Urinary bladder (tissue), 4 donors: ENCODE measurements around the gene ITGA7. TPM values are rescaled to one million over a fixed set of nuclear protein-coding genes. Genes with fewer than 3 reads are reported as not detected.

ENCODE experiments used
- DNase-seq: peaks from one replicate; pipeline ENCODE4 v3.0.0-alpha.2; 2015; ENCODE audit errors: extremely low spot score
- H3K27ac ChIP-seq: one replicate; pipeline ENCODE4 v1.5.1; 2013; ENCODE audit warnings: low read depth, mild to moderate bottlenecking, moderate library complexity
- H3K36me3 ChIP-seq: one replicate; pipeline ENCODE4 v1.6.1; 2013; ENCODE audit warnings: mild to moderate bottlenecking, moderate library complexity; ENCODE audit not compliant: insufficient read depth
- H3K4me1 ChIP-seq: one replicate; pipeline ENCODE4 v1.6.1; 2013; ENCODE audit warnings: mild to moderate bottlenecking, moderate library complexity; ENCODE audit not compliant: insufficient read depth
- H3K4me3 ChIP-seq: one replicate; pipeline ENCODE4 v1.5.1; 2013; ENCODE audit warnings: low read depth, low read length
- WGBS: extraction: QIAGEN DNeasy Blood & Tissue Kit; methylation state at CpG from one replicate; pipeline ENCODE4 v1.1.7; 2013; 5-methylcytosine and 5-hydroxymethylcytosine counted together
- polyA plus RNA-seq: library from polyadenylated mRNA; stranded (reverse); fragments of 200-250 nt; gene quantifications from one replicate; pipeline ENCODE4 v1.2.3, GENCODE V29; 2013
- total RNA-seq: library from RNA; depleted of rRNA; stranded (reverse); fragments of >200 nt; gene quantifications from one replicate; pipeline ENCODE4 v1.2.3, GENCODE V29; 2014
- donor health status: healthy with polysubstance abuse.
- donor health status: healthy.

Gene ITGA7, protein sequence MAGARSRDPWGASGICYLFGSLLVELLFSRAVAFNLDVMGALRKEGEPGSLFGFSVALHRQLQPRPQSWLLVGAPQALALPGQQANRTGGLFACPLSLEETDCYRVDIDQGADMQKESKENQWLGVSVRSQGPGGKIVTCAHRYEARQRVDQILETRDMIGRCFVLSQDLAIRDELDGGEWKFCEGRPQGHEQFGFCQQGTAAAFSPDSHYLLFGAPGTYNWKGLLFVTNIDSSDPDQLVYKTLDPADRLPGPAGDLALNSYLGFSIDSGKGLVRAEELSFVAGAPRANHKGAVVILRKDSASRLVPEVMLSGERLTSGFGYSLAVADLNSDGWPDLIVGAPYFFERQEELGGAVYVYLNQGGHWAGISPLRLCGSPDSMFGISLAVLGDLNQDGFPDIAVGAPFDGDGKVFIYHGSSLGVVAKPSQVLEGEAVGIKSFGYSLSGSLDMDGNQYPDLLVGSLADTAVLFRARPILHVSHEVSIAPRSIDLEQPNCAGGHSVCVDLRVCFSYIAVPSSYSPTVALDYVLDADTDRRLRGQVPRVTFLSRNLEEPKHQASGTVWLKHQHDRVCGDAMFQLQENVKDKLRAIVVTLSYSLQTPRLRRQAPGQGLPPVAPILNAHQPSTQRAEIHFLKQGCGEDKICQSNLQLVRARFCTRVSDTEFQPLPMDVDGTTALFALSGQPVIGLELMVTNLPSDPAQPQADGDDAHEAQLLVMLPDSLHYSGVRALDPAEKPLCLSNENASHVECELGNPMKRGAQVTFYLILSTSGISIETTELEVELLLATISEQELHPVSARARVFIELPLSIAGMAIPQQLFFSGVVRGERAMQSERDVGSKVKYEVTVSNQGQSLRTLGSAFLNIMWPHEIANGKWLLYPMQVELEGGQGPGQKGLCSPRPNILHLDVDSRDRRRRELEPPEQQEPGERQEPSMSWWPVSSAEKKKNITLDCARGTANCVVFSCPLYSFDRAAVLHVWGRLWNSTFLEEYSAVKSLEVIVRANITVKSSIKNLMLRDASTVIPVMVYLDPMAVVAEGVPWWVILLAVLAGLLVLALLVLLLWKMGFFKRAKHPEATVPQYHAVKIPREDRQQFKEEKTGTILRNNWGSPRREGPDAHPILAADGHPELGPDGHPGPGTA
- total RNA-seq (36.0 TPM), polyA plus RNA-seq (87.5 TPM)

DNA sequence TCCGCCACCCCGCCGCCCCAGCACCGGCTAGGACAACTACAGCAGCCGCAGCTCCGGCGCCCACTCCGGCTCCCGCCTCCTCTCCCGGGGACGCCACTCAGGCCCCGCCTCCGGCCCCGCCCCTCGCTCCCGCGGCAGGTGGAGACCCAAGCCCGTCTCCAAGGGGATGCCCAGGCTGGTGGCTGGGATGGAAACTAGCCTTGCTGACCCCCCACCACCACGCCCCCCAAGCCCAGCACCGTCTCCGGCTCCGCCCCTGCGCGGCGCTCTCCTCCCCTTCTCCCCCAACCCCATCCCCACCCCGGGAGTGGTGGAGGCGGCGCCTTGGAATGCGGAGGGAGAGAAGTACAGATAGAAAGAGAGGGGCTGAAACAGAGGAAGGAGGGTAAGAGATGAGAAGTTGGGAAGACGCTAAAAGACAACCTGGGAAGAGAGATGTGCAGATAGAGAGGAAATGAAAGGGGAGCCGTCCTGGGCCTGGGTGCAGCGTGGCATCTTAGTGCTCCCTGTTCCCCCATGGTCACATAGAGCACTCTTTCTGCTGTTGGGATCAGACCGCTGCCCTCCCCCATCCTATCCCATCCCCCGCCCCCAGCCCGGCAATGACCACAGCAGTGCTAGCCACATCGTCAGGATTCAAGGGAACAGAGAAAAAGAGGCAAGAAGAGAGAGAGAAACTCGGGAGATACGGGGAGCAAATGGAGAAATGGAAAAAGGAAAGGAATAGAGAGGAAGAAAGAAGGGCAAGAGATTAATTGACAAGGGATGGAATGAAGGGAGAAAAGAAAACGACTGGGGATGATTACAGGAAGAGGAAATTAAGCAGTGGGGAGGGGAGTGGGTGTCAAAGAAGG, at the start of gene ITGA7:
TSS of gene ITGA7 (minus strand) at position 64 of the 854 bp plus-strand sequence. CDS start 222 bp downstream, outside the sequence.
- no peak within 1 kb of the TSS for H3K27ac ChIP-seq
- DNase-seq: no peak
- H3K36me3 ChIP-seq: no peaks in the 10 kb centered on the region
- under 1% methylated on average over 39 of the region's 39 CpGs for WGBS
- H3K4me3 ChIP-seq: peak within 1 kb of the TSS; percentile 60
- H3K4me1 ChIP-seq: peaks cover 3% of the 10 kb centered on the region

DNA sequence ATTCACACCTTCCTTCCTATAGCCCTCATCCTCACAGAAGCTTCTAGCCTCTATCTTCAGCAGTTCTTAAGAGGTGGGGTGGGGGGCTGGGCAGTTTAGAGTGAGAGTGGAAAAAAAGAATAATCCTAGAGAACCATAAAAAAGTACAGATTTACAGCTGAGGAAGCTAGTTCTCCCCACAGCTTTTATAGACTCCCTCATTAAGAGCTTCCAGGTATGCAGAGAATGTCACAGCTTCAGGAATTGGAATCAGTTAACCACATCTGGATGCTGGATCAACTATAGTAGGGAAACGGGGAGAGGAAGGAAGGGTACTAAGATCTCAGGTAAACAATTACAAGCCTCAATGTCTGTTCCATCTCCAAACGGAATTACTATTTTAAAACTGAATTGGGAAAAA, 47.5 kb upstream of the ITGA7 start:
- 45% methylated on average over 2 of the region's 2 CpGs for WGBS
- H3K27ac ChIP-seq: no peak overlapping the region

GRCh38 chr12:55748230-55748993, 40.7 kb upstream of the ITGA7 start:
- no peak for DNase-seq
- 92% methylated on average over 18 of the region's 18 CpGs for WGBS
- Histone ChIP-seq H3K4me3 (no peak overlapping the region), H3K4me1 (no peaks in the 10 kb centered on the region), H3K27ac (no peak overlapping the region), H3K36me3 (no peaks in the 10 kb centered on the region)

More for the DNA sequence above, 47.5 kb upstream of the ITGA7 start:
- no peaks in the 10 kb centered on the region for H3K4me1 ChIP-seq
- no peak for DNase-seq
- H3K4me3 ChIP-seq: no peak overlapping the region
- H3K36me3 ChIP-seq: peaks cover 3% of the 10 kb centered on the region

DNA sequence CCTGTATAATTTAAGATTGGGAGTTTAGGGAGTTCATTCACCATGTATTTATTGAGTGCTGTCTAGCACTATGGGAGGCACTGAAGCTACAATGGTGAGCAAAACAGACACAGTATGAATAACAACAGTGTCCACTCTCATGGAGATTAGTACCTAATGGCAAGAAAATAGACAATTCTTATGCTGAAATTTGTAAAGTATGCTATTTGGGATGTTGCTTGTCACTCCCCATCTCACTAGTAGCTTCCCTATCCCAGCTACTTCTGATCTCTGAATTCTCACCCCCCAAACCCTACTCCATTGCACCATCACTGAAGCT, 39.2 kb upstream of the ITGA7 start:
- no peak for DNase-seq
- no peak overlapping the region for H3K4me3 ChIP-seq
- no peak overlapping the region for H3K27ac ChIP-seq
- no peaks in the 10 kb centered on the region for H3K4me1 ChIP-seq
- H3K36me3 ChIP-seq: no peaks in the 10 kb centered on the region

DNA sequence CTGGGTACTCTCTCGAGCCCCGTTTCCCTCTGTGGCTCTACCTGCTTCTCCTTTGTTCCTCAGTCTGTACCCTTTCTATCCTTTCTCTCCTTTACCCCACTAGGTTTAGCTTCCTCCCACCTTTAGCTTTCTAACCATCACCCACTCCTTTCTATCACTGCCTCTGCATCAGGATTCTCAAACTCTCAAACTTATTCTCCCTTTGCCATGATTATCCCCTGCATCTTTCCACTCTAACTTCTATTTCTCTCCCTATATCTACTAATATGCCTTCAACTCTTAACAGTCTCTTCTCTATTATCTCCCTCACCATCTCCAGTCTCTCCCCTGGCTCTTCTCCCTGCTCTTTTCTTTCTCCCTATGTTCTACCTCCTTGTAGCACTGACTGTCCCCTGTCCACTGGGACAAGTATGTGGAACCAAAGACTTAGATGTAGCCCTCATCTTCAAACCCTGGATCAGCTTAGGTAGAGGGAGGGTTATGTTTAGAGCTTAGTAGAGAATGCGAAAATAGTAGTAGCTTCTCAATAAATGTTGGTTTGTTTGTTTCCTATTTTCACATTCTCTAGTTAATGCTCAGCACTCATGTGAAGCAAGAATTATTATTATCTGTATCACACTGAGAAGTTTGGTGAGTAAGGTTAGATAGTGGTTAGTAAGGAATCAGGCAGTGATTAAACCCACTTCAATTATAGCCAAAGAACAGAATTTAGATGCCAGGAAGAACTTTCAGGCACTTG, 38.6 kb upstream of the ITGA7 start:
- no peak for DNase-seq
- Histone ChIP-seq H3K27ac (no peak overlapping the region), H3K4me3 (no peak overlapping the region), H3K4me1 (no peaks in the 10 kb centered on the region), H3K36me3 (no peaks in the 10 kb centered on the region)
- 44% methylated on average over 3 of the region's 3 CpGs for WGBS

DNA sequence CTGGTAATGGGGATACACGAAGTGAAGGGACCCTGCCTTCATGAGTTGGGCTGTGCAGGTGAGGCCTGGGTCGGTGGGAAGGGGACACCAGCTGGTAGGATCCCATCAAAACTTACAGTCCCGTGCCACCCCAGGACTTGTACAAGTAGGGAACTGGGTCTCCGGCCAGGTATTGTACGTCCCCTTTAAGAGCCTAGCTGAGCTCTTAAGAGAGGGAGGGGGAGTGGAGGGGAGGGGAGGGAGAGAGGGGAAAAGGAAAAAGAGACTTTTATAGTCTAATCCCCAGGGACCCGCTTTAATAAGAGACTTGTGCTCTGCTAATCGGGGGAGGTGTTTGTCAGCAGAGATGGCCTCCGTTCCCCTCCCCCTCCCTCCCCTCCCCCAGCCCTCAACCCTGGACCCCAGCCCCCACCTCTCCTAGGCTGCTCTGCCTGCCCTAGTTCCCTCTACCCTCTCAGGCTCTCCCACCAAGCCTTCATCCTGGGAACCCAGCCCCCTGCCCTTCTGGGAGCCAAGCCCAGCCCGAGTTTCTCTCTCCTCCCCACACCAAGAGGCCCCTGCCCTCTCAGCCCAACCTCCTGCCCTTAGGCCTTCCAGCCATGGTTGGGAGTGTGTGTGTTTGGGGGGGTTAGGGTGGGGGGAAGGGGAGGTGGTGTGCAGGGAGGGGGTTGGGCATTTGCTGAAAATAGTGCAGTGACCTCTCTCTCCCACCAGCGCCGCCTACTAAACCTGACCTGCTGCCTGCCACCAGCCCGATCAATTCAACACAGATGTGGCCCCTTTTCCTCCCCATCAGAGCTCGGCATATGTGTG, 37.9 kb upstream of the ITGA7 start:
- Histone ChIP-seq H3K4me1 (no peaks in the 10 kb centered on the region), H3K36me3 (no peaks in the 10 kb centered on the region), H3K27ac (no peak overlapping the region), H3K4me3 (no peak overlapping the region)
- 11% methylated on average over 13 of the region's 13 CpGs for WGBS
- DNase-seq: peak; percentile 64

DNA sequence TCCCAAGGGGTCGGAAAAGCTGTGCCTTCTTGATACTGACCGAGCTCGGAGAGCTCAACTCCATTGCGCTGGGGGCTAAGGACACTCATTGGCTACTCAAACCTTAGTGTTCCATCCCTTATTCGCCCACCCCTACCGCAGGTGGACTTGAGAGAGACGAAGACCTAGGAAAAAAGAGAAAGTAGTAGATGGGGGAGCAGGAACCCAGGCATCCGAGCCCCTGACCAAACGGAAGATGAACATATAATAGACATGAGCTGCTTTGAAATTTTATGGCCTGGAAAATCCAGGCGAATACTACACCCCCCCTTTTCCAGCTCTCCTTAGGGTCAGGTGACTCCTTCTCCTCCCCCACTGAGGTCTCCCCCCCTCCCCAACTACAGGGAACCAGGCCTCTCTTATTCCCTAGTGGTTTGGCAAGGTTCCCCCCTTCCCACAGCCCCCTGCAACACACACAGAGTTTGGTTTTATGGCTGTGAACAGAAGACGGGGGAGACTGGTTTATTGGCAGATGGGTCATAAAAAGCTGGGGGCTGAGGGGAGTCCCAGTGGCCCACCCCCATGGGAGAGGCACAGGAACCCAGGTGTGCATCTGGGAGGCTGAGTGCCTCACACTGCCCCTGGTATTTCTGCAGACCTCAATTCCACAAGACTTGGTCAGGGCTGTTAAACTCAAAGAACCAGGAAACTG, 36.8 kb upstream of the ITGA7 start:
- Histone ChIP-seq H3K4me3 (peak overlapping the region; percentile 76), H3K27ac (peak overlapping the region; percentile 11), H3K4me1 (no peaks in the 10 kb centered on the region), H3K36me3 (no peaks in the 10 kb centered on the region)
- WGBS: 13% methylated on average over 11 of the region's 11 CpGs
- DNase-seq: no peak

GRCh38 chr12:55743406-55744339, 36.0 kb upstream of the ITGA7 start:
- DNase-seq: no peak
- WGBS: 2% methylated on average over 73 of the region's 73 CpGs
- H3K36me3 ChIP-seq: no peaks in the 10 kb centered on the region
- no peaks in the 10 kb centered on the region for H3K4me1 ChIP-seq
- no peak overlapping the region for H3K27ac ChIP-seq
- peak overlapping the region; percentile 76 for H3K4me3 ChIP-seq

GRCh38 chr12:55742719-55743405, 35.2 kb upstream of the ITGA7 start, which contains the start of gene GDF11:
Gene GDF11, plus strand, starts transcription at chr12:55743122. Its CDS starts 195 bp downstream, at chr12:55743317.
- H3K4me1 ChIP-seq: no peaks in the 10 kb centered on the region
- no peak within 1 kb of the TSS for H3K27ac ChIP-seq
- no peaks in the 10 kb centered on the region for H3K36me3 ChIP-seq
- DNase-seq: peak; percentile 77
- peak within 1 kb of the TSS; percentile 76 for H3K4me3 ChIP-seq
- WGBS: 2% methylated on average over 42 of the region's 53 CpGs
